GM20000 (cell line): ENCODE results near the gene MYO15B.

Source experiments
- DNase-seq: peaks from one replicate; pipeline ENCODE4 v3.0.0; 2012; ENCODE audit warnings: low spot score
- TF ChIP-seq, protein P1 (sequence below): IDR thresholded peaks from 2 replicates; pipeline ENCODE4 v1.5.1; 2012; ENCODE audit warnings: mild to moderate bottlenecking, control low read depth; ENCODE audit errors: extremely low read depth, missing control alignments

The MYO15B gene

DNA sequence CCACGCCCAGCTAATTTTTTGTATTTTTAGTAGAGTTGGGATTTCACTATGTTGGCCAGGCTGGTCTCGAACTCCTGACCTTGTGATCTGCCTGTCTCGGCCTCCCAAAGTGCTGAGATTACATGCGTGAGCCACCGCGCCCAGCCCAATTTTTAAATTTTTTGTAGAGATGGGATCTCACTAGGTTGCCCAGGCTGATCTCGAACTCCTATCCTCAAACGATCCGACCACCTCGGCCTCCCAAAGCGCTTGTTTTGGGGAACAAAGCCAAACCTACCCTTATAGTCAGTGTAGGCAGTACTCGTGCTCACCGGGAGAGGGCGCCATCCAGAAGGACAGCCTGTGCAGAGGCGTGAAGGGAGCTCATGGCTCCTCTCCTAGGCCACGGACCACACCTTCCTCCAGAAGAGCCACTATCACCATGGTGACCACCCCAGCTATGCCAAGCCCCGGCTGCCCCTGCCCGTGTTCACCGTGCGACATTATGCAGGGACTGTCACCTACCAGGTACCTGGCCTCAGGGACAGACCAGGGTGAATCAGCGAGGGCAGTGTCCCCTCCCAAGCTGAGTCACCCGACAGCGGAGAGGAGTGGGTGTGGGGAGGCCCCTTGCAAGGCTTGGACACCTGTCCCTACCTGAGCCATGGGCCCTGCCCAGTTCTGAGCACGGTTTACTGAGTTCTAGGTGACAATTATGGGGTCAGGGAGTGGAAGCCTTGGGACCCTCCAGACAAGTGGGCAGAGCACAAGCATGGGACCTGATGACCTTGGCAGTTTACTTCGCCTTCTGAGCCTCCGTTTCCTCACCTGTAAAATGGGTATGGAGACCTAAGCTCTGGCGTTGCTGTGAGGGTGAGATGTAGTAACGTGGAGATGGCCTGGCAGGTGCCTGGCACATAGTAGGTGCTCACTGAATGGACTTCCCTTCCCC lies 13.7 kb downstream of the MYO15B start:
- peak; percentile 83 for DNase-seq

GRCh38 chr17:75602644-75603043 lies 15.0 kb downstream of the MYO15B start:
- DNase-seq: no peak
- TF ChIP-seq, protein P1, sequence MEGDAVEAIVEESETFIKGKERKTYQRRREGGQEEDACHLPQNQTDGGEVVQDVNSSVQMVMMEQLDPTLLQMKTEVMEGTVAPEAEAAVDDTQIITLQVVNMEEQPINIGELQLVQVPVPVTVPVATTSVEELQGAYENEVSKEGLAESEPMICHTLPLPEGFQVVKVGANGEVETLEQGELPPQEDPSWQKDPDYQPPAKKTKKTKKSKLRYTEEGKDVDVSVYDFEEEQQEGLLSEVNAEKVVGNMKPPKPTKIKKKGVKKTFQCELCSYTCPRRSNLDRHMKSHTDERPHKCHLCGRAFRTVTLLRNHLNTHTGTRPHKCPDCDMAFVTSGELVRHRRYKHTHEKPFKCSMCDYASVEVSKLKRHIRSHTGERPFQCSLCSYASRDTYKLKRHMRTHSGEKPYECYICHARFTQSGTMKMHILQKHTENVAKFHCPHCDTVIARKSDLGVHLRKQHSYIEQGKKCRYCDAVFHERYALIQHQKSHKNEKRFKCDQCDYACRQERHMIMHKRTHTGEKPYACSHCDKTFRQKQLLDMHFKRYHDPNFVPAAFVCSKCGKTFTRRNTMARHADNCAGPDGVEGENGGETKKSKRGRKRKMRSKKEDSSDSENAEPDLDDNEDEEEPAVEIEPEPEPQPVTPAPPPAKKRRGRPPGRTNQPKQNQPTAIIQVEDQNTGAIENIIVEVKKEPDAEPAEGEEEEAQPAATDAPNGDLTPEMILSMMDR: no peak

More for the DNA sequence above, 13.7 kb downstream of the MYO15B start:
- TF ChIP-seq, protein P1: peak; percentile 71

GRCh38 chr17:75603123-75603522 lies 15.5 kb downstream of the MYO15B start:
- DNase-seq: no peak

DNA sequence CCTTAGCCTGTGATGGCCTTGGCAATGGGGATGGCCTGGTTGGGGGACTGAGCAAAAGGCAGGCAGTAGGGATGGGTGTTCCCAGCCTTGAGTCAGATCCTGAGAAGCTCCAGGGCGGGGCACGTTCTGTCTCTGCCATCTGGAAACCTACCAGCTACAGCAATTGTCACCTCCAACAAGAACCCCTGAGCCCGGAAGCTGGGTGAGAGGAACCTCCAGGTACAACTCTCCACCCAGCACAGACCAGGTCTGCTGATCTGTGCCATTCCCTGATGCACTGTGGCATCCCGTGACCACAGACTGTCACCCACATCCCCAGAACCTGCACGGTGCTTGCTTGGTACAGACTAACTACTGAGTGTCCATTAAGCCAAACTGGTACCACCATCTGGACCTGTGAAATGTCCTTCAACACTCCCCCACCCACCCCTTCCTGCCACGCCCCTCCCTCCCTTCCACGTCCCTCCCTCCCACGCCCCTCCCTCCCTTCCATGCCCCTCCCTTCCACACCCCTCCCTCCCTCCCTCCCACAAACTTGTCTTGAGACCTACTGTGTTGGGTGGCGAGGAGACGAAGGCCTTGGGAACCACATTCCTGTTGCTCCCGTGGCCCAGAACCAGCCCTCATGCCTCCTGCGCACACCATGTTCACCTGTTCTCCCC lies 16.6 kb downstream of the MYO15B start:
- TF ChIP-seq, protein P1: no peak
- DNase-seq: no peak

More at GRCh38 chr17:75603123-75603522, 15.5 kb downstream of the MYO15B start:
- TF ChIP-seq, protein P1: no peak

GRCh38 chr17:75605790-75606189 lies 18.2 kb downstream of the MYO15B start:
- no peak for DNase-seq
- TF ChIP-seq, protein P1: no peak

- DNase-seq: no peak
- TF ChIP-seq, protein P1: no peak
Observed at GRCh38 chr17:75607086-75607485, 19.5 kb downstream of the MYO15B start.
